Body of pancreas (tissue), 4 donors: ENCODE measurements around the gene GOLT1A.

Experiments used
- POLR2A ChIP-seq, 3 donors: fragments of 450-650 bp; IDR thresholded peaks; one replicate each; pipeline ENCODE4 v1.6.1; 2016; ENCODE audit warnings: antibody characterized with exemption in 3 of 3, mild to moderate bottlenecking in 2 of 3
- TF ChIP-seq, protein P1 (sequence below), 7 experiments: fragments of 450-650 bp in 4 of 7; fragments of 200-600 bp in 3 of 7; sonication (generic) in 3 of 7; IDR thresholded peaks; one replicate each; pipeline ENCODE4 v1.5.1; 2016 to 2019; ENCODE audit warnings: antibody characterized with exemption in 7 of 7

DNA sequence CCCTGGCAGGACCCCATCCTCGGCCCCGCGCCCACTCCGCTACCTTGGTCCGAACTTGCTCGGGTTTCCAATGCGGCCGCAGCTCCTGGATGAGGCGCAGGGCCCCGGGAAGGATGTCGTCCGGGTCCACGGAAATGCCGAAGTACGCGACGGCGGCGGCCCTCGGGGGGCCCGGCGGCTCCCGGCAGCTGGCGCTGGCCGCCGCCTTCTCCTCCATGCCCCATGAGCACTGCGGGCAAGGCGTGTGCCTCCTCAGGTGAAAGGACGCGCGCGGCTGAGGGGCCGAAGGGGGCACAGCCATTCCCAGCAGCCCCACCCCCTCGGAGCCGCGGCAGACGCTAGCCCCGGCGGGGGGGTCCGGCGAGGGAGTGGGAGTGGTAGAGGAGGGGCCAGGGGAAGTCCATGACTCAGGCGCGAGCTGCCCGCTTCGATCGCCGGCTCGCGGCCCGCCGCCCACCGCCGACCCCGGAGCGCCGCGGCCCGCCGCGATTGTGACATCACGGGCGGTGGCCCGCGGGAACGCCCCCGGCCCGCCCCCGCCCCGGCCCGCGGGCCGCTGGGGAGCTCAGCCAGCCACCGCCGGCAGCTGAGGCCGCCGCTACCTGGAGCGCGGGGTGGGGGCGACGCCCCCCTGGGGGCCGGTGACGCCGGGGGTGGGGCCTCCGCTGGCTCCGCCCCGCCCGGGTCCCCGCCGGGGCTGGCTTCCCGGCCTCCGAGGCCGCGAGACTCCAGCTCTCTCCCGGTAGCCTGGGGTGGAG, 62.1 kb downstream of the GOLT1A start, which contains the start of gene ETNK2:
- TF ChIP-seq, protein P1, sequence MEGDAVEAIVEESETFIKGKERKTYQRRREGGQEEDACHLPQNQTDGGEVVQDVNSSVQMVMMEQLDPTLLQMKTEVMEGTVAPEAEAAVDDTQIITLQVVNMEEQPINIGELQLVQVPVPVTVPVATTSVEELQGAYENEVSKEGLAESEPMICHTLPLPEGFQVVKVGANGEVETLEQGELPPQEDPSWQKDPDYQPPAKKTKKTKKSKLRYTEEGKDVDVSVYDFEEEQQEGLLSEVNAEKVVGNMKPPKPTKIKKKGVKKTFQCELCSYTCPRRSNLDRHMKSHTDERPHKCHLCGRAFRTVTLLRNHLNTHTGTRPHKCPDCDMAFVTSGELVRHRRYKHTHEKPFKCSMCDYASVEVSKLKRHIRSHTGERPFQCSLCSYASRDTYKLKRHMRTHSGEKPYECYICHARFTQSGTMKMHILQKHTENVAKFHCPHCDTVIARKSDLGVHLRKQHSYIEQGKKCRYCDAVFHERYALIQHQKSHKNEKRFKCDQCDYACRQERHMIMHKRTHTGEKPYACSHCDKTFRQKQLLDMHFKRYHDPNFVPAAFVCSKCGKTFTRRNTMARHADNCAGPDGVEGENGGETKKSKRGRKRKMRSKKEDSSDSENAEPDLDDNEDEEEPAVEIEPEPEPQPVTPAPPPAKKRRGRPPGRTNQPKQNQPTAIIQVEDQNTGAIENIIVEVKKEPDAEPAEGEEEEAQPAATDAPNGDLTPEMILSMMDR (IDR thresholded peaks at IDR 0.05) = no peak
- no peak for TF ChIP-seq POLR2A (IDR thresholded peaks at IDR 0.05)
